Measurements from ENCODE around the gene PRDM8. TPM values are rescaled to one million over a fixed set of nuclear protein-coding genes. Genes with fewer than 3 reads are reported as not detected.

Gene PRDM8
- total RNA-seq, 4 donors from 2014 or later, result 0.11 to 6.1 (median 1.2) TPM

DNA sequence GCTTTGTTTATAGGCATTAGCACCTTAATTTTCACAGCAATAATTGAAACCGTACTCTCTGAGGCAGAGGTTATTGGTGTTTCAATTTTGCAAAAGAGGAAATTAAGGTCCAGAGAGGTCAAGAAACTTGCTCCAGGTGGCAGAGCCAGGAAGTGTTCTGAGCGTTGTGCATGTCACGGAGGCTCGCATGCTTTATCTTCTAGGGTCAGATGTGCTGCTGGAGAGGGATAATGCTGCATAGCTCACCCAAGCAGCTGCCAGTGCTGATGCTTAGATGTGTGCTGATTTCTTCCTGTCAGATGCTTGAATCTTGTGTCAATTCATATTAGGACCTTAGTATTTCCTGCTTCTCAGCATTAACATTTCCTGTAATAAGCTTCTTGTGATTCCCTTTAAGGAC lies 56.2 kb downstream of the PRDM8 start:
- TF ChIP-seq CTCF (IDR thresholded peaks at IDR 0.05) (no peak), POLR2A (IDR thresholded peaks at IDR 0.05) (no peak)
- Histone ChIP-seq H3K9me3 (no peaks in the 10 kb centered on the region), H3K27ac (no peak overlapping the region), H3K4me3 (no peak overlapping the region), H3K4me1 (no peaks in the 10 kb centered on the region), H3K36me3 (no peaks in the 10 kb centered on the region), H3K27me3 (peaks cover 0 to 36% (median 0%) of the 10 kb centered on the region in 4 donors)
- no peak for DNase-seq
- intact Hi-C loops (cut with DNase I), result no loop called here
- 74 to 82% methylated on average over 4 of the region's 4 CpGs for WGBS, 2 donors

Other genes with a start within 250 kb of the PRDM8 start
- gene ANTXR2, start 124.3 kb upstream of the PRDM8 start, total RNA-seq, result 10 to 100 TPM in 2 of 4 donors, 1 to 10 TPM in 2; 1.6 to 60.3 (median 21.5) TPM
- gene FGF5, start 69.2 kb downstream of the PRDM8 start, total RNA-seq, result not detected
- not detected for gene CFAP299, start 138.2 kb downstream of the PRDM8 start, total RNA-seq

Data from esophagus squamous epithelium (tissue), 5 donors.